Esophagus muscularis mucosa (tissue), 4 donors: ENCODE measurements around the gene UNG. TPM values are rescaled to one million over a fixed set of nuclear protein-coding genes. Genes with fewer than 3 reads are reported as not detected.
A peak's percentile ranks its signal among the peaks of the same experiment; 100 is the strongest.

Source experiments
- DNase-seq: peaks from one replicate; pipeline ENCODE4 v3.0.0-alpha.2; 2017; ENCODE audit errors: extremely low spot score
- H3K27ac ChIP-seq, 4 donors: fragments of 200-600 bp; sonication (generic); replicated peaks in 1 of 4; 1 replicate in 3 of 4; 2 replicates in 1 of 4; pipeline ENCODE4 v1.5.1; 2016 to 2019; ENCODE audit warnings: mild to moderate bottlenecking in 1 of 4
- H3K27me3 ChIP-seq, 4 donors: fragments of 200-600 bp; sonication (generic); one replicate each; pipeline versions ENCODE4 v1.5.1 to v1.6.0; 2016 to 2019
- H3K36me3 ChIP-seq, 4 donors: fragments of 200-600 bp; sonication (generic); one replicate each; pipeline ENCODE4 v1.5.1; 2016 to 2019
- H3K4me1 ChIP-seq, 4 donors: fragments of 200-600 bp; sonication (generic); one replicate each; pipeline ENCODE4 v1.5.1; 2016 to 2019
- H3K4me3 ChIP-seq, 4 donors: fragments of 200-600 bp; sonication (generic); 1 replicate in 2 of 4; 2 replicates in 2 of 4; pipeline ENCODE4 v1.5.1; 2016 to 2019; ENCODE audit warnings: mild to moderate bottlenecking in 4 of 4, moderate library complexity in 1 of 4
- H3K9me3 ChIP-seq, 4 donors: fragments of 200-600 bp; sonication (generic); 1 replicate in 3 of 4; 2 replicates in 1 of 4; pipeline ENCODE4 v1.5.1; 2016 to 2019
- CTCF ChIP-seq, 3 experiments: fragments of 200-600 bp in 2 of 3; fragments of 450-650 bp in 1 of 3; sonication (generic) in 2 of 3; IDR thresholded peaks; one replicate each; pipeline ENCODE4 v1.5.1; 2017 to 2019; ENCODE audit warnings: antibody characterized with exemption in 3 of 3, mild to moderate bottlenecking in 2 of 3, moderate library complexity in 1 of 3
- EP300 ChIP-seq: sonication (generic); formaldehyde crosslinking; IDR thresholded peaks from one replicate; pipeline ENCODE4 v1.6.1; 2017; ENCODE audit warnings: antibody characterized with exemption
- POLR2A ChIP-seq: fragments of 450-650 bp; IDR thresholded peaks from one replicate; pipeline ENCODE4 v1.6.1; 2017; ENCODE audit warnings: antibody characterized with exemption, moderate library complexity, mild to moderate bottlenecking, low read depth
- POLR2AphosphoS5 ChIP-seq, 2 donors: sonication (generic); formaldehyde crosslinking; IDR thresholded peaks; one replicate each; pipeline ENCODE4 v1.6.1; 2017; ENCODE audit warnings: antibody characterized with exemption in 2 of 2
- WGBS: methylation state at CpG from one replicate; pipeline ENCODE4 v1.1.5; 2018; 5-methylcytosine and 5-hydroxymethylcytosine counted together
- intact Hi-C: fragments of 100-400 bp; cut with DNase I; formaldehyde crosslinking; loops from one replicate; pipeline ENCODE4 v1.15.1; 2023
- total RNA-seq, 4 donors: library from RNA; depleted of rRNA; stranded (reverse); fragments of >200 nt; gene quantifications; one replicate each; pipeline versions ENCODE4 v1.1.0 to v1.2.1, GENCODE V29; 2016

The UNG gene
- total RNA-seq, 4 donors from 2014 or later: 11.2 to 18.4 (median 14.3) TPM

DNA sequence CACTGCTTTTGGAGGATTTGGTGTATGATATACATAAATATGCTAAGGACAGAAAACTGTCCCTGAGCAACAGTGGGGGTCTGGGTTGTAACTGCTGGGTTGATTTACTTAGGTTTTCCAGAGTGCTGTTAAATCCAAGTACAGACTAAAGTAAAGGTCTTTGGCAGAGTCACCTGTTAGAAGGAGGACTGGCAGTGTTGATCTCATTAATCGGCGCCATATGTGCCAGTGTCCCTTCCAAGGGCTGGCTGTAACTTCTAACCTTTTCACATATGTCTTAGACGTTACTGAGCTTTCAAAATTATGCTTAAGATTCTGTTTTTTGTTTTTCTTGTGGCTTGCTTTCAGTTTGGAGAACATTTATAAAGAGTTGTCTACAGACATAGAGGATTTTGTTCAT, 5.1 kb downstream of the UNG start:
- H3K9me3 ChIP-seq: no peaks in the 10 kb centered on the region
- intact Hi-C loops: no loop called here
- no peak overlapping the region for H3K4me3 ChIP-seq
- H3K27me3 ChIP-seq: no peaks in the 10 kb centered on the region
- WGBS: 87% methylated on average over 3 of the region's 3 CpGs
- peaks cover 44 to 74% (median 61%) of the 10 kb centered on the region in 4 donors for H3K36me3 ChIP-seq
- no peak for DNase-seq
- peaks cover 15 to 31% (median 28%) of the 10 kb centered on the region in 4 donors for H3K4me1 ChIP-seq
- TF ChIP-seq POLR2A (no peak), EP300 (no peak), CTCF (IDR thresholded peaks at IDR 0.05) (no peak), POLR2AphosphoS5 (IDR thresholded peaks at IDR 0.05) (no peak)
- H3K27ac ChIP-seq: no peak overlapping the region

- Histone ChIP-seq H3K27me3 (no peaks in the 10 kb centered on the region), H3K36me3 (peaks cover 52 to 90% (median 77%) of the 10 kb centered on the region in 4 donors), H3K9me3 (no peaks in the 10 kb centered on the region), H3K4me1 (peaks cover 1 to 17% (median 12%) of the 10 kb centered on the region in 4 donors), H3K27ac (no peak overlapping the region), H3K4me3 (no peak overlapping the region)
- 97% methylated on average over 5 of the region's 5 CpGs for WGBS
- no peak for DNase-seq
- intact Hi-C loops: no loop called here
- TF ChIP-seq EP300 (no peak), POLR2AphosphoS5 (IDR thresholded peaks at IDR 0.05) (no peak), CTCF (IDR thresholded peaks at IDR 0.05) (no peak), POLR2A (no peak)
Observed at GRCh38 chr12:109105176-109105575, 7.8 kb downstream of the UNG start.

GRCh38 chr12:109109746-109110350, 12.5 kb downstream of the UNG start:
- intact Hi-C loops: loop anchor here (5.0 kb wide), 1 partner anchor 57 kb away; no protein-coding TSS in a partner anchor
- H3K27ac ChIP-seq: peak overlapping the region; percentile 82 to 96 (median 90)
- DNase-seq: no peak
- H3K27me3 ChIP-seq: no peaks in the 10 kb centered on the region
- TF ChIP-seq POLR2AphosphoS5 (IDR thresholded peaks at IDR 0.05): no peak
- TF ChIP-seq POLR2A: no peak
- no peak for TF ChIP-seq CTCF (IDR thresholded peaks at IDR 0.05)
- TF ChIP-seq EP300: no peak
- no peak overlapping the region for H3K4me3 ChIP-seq
- 75% methylated on average over 6 of the region's 6 CpGs for WGBS
- H3K9me3 ChIP-seq: no peaks in the 10 kb centered on the region
- peaks cover 29 to 51% (median 40%) of the 10 kb centered on the region in 4 donors for H3K36me3 ChIP-seq
- peaks cover 36 to 48% (median 43%) of the 10 kb centered on the region in 4 donors for H3K4me1 ChIP-seq

- 2% methylated on average over 3 of the region's 28 CpGs for WGBS
- intact Hi-C loops: loop anchor here (5.0 kb wide), 1 partner anchor 56 kb away; no protein-coding TSS in a partner anchor
- H3K36me3 ChIP-seq: peaks cover 17 to 39% (median 28%) of the 10 kb centered on the region in 4 donors
- H3K9me3 ChIP-seq: no peaks in the 10 kb centered on the region
- TF ChIP-seq POLR2AphosphoS5 (IDR thresholded peaks at IDR 0.05) (peak; percentile 95 to 96), EP300 (peak; percentile 87), POLR2A (no peak), CTCF (IDR thresholded peaks at IDR 0.05) (no peak)
- H3K27ac ChIP-seq: peak overlapping the region; percentile 82 to 96 (median 90)
- DNase-seq: peak; percentile 97
- H3K27me3 ChIP-seq: no peaks in the 10 kb centered on the region
- peaks cover 48 to 60% (median 55%) of the 10 kb centered on the region in 4 donors for H3K4me1 ChIP-seq
- peak overlapping the region; percentile 59 to 82 (median 62) for H3K4me3 ChIP-seq
Observed at GRCh38 chr12:109110988-109111495, 13.6 kb downstream of the UNG start.
